ENCODE measurements around the gene EXOC8. TPM values are rescaled to one million over a fixed set of nuclear protein-coding genes. Genes with fewer than 3 reads are reported as not detected.

EXOC8 gene
- total and polyA plus RNA-seq, 2 of the 8 experiments (the other 6 are each of a cell fraction or from before 2014, with no cell fraction given), result 2.0 to 9.8 TPM

DNA sequence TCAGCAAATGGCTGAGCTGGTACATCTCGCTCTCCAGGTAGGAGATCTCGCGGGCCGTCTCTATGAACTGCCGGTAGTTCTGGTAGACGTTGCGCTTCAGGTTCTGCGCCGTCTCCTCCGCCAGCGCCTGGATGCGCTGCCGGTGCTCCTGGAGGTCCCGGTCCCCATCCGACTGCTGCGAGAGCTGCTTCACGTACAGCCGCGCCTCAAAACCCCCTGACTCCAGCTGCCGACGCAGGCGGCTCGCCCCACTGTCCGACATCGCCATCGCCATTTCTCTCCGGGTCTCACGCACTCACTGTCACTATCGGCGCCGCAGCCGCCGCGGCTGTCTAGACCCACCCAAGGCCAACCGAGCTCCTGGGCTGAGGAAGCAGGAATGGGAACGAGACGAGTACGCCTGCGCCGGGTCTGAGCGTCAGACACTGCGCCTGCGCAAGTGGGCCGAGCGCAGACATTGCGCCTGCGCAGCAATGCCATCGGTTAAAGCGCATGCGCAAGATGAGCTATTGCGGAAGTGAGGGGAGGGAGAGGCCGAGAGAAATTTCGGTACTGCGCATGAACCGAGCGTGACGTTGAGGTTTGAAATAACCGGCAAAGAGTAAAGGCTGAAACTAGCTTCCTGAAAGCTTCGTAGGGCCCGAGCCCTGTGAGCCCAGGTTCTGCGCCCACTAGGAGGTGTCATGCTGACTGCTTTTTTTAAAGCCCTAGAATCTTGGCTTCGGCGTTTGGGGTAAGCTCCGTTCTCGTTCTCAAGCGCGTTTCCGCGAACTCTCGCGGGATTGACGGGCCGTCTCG is at the start of gene EXOC8 (continued):
- TF ChIP-seq, protein P1, sequence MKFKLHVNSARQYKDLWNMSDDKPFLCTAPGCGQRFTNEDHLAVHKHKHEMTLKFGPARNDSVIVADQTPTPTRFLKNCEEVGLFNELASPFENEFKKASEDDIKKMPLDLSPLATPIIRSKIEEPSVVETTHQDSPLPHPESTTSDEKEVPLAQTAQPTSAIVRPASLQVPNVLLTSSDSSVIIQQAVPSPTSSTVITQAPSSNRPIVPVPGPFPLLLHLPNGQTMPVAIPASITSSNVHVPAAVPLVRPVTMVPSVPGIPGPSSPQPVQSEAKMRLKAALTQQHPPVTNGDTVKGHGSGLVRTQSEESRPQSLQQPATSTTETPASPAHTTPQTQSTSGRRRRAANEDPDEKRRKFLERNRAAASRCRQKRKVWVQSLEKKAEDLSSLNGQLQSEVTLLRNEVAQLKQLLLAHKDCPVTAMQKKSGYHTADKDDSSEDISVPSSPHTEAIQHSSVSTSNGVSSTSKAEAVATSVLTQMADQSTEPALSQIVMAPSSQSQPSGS (IDR thresholded peaks at IDR 0.05; ENCODE audit: low read length), result 0 out of 2 replicates have a peak, but pooled peaks have one; percentile 48
- TF ChIP-seq ASH2L (IDR thresholded peaks at IDR 0.05; ENCODE audit: low read length) (peak; percentile 92), MAFK (IDR thresholded peaks at IDR 0.05; ENCODE audit: low read depth, low read length) (peak; percentile 81; the same call in 1 of the 2 replicates), HDAC2 (IDR thresholded peaks at IDR 0.05; ENCODE audit: borderline replicate concordance in 1 of 2, low read depth in 2 of 2, low read length in 2 of 2) (peak; percentile 59 to 98; a peak in 3 of 4 replicates), NRF1 (IDR thresholded peaks at IDR 0.05; ENCODE audit: low read depth, low read length) (peak; percentile 100), POLR2AphosphoS5 (IDR thresholded peaks at IDR 0.05; ENCODE audit: low read depth, low read length) (peak; percentile 76; the same call in 1 of the 2 replicates), CTCF (IDR thresholded peaks at IDR 0.05; ENCODE audit: control extremely low read depth in 1 of 3, insufficient read depth in 1 of 3, low read depth in 1 of 3, low read length in 3 of 3) (peak in 1 of 3 experiments; percentile 8; a peak in 1 of 4 replicates), MAX (IDR thresholded peaks at IDR 0.05) (no peak), KDM1A (IDR thresholded peaks at IDR 0.05; ENCODE audit: borderline replicate concordance, low read length) (no peak), KDM4A (IDR thresholded peaks at IDR 0.05; ENCODE audit: low read depth, low read length, severe bottlenecking) (peak; percentile 83), JUND (IDR thresholded peaks at IDR 0.05; ENCODE audit: low read length) (no peak), BRCA1 (IDR thresholded peaks at IDR 0.05; ENCODE audit: low read depth, low read length) (peak; percentile 94), RBBP5 (IDR thresholded peaks at IDR 0.05; ENCODE audit: borderline replicate concordance, low read depth, low read length) (peak; percentile 72; the same call in 1 of the 2 replicates), FOSL1 (IDR thresholded peaks at IDR 0.05; ENCODE audit: insufficient read depth, low read depth, low read length) (no peak), GTF2F1 (IDR thresholded peaks at IDR 0.05; ENCODE audit: borderline replicate concordance, low read depth, low read length) (no peak), SIN3A (conservative IDR thresholded peaks at IDR 0.05 in 1 of 2, IDR thresholded peaks at IDR 0.05 in 1 of 2; ENCODE audit: low read depth in 1 of 2, low read length in 2 of 2) (peak; percentile 89 to 93), RFX5 (IDR thresholded peaks at IDR 0.05; ENCODE audit: borderline replicate concordance, low read depth, low read length) (no peak), JUN (IDR thresholded peaks at IDR 0.05; ENCODE audit: low read depth, low read length) (no peak)
